GM10248 (cell line): ENCODE measurements around the gene NOP14.

Source experiments
- CTCF ChIA-PET: fragments of 300-600 bp; sonication (Branson Sonifier 250); formaldehyde crosslinking; extraction: SDS; loops from one replicate; lab custom pipeline; 2021; ENCODE audit warnings: antibody characterized with exemption; lab: Yijun Ruan, JAX
- POLR2A ChIA-PET: fragments of 350-650 bp; sonication (Branson Sonifier 250); formaldehyde crosslinking; extraction: SDS; loops from one replicate; lab custom pipeline; 2020; ENCODE audit warnings: antibody characterized with exemption; lab: Yijun Ruan, JAX
- DNase-seq: peaks from one replicate; pipeline ENCODE4 v3.0.0; 2012; ENCODE audit errors: extremely low spot score
- TF ChIP-seq, protein P1 (sequence below): IDR thresholded peaks from 2 replicates; pipeline ENCODE4 v1.5.1; 2012; ENCODE audit warnings: mild to moderate bottlenecking, low read depth; ENCODE audit errors: extremely low read depth, missing control alignments, control extremely low read depth

The NOP14 gene

DNA sequence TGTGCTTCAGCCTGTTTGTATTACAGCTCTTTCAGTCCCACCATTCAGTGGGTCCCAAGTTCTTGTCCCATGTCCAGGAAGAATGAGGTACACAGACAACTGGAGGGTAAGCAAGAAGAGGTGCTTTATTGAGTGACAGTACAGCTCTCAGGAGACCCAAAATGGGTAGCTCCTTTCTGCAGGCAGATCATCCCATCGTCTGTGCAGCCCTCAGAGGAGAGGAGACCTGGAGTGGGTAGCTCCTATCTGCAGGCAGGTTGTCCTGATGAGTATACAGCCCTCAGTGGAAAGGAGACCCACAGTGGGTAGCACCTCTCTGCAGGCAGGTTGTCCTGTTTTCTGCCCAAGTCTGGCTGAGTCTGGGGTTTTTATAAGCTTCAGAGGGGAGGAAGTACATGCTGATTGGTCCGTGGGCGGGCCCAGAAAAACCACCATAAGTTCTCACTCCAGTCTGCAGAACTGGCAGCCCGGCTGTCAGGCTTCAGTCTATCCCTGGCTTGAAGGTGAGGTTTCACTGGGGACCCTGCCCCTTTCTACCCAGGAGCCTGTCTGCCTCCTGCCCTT, 18.1 kb upstream of the NOP14 start:
- CTCF ChIA-PET = interaction anchor here (1.3 to 8.6 kb wide), 2 partner anchors 13 to 217 kb away, joined by 4 to 95 read pairs; no protein-coding TSS in a partner anchor
- DNase-seq = no peak
- POLR2A ChIA-PET = no interaction called here
- TF ChIP-seq, protein P1, sequence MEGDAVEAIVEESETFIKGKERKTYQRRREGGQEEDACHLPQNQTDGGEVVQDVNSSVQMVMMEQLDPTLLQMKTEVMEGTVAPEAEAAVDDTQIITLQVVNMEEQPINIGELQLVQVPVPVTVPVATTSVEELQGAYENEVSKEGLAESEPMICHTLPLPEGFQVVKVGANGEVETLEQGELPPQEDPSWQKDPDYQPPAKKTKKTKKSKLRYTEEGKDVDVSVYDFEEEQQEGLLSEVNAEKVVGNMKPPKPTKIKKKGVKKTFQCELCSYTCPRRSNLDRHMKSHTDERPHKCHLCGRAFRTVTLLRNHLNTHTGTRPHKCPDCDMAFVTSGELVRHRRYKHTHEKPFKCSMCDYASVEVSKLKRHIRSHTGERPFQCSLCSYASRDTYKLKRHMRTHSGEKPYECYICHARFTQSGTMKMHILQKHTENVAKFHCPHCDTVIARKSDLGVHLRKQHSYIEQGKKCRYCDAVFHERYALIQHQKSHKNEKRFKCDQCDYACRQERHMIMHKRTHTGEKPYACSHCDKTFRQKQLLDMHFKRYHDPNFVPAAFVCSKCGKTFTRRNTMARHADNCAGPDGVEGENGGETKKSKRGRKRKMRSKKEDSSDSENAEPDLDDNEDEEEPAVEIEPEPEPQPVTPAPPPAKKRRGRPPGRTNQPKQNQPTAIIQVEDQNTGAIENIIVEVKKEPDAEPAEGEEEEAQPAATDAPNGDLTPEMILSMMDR = no peak

DNA sequence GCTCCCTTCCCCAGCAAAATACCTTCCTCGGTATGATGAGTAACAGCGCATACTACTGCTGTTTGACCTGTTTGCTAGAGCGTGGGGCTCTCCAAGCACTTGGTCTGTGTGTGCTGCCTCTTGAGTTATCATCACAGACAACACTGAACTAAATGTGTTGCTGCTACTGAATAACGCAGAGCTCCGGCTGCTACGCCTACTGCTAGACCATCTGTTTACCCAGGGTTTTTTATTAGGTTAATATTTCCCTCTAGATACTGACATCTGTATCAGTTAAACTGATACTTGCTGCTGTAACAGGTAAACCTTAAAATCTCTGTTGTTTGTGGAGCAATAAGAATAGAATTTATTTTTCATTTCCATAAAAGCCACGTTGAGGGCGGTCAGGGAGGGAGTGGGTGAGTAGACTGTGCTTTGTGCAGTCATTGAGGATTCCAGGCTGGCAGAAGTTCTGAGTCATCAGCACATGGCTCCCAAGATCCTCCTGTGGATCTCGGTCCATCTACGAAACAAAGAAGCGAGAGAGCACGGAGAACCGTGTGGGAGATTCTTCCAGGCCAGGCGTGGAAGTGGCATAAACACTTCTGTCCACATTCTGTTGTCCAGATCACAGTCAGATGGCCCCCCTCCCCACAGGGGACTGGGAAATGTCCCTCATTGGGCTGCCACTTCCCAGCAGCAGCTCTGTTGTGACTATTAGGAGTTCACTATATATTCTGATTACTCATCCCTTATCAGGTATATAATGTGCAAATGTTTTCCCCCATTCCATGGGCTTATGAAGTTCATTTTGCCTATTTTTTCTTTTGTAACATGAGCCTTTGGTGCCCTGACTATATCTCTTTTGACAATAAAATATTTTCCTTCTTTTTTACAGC, 14.2 kb upstream of the NOP14 start:
- POLR2A ChIA-PET = no interaction called here
- TF ChIP-seq, protein P1 = no peak
- DNase-seq = no peak
- CTCF ChIA-PET = interaction anchor here (0.6 to 8.6 kb wide), 19 partner anchors 9 to 904 kb away, joined by 3 to 95 read pairs (median 6); partner anchors contain the start of genes GRK4 and NOP14

DNA sequence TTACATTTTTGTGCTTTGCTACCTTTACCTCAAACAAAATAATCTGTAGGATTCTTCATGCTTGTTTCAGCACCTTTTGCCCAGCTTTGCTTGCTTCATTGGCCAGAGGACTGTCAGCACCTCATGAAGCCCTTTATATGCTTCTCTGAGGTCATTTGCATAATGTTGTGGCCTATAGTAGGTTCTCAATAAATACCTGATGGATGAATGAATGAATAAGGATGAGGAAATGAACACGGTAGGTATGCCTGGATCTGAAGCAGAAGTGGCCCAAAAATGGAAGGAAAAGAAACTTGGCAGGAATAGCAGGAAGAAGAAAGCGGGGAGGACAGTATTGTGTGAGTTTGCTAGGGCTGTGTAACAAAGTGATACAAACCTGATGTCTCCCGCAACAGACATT, 8.1 kb upstream of the NOP14 start:
- CTCF ChIA-PET = no interaction called here
- DNase-seq = no peak
- POLR2A ChIA-PET = no interaction called here
- TF ChIP-seq, protein P1 = no peak

DNA sequence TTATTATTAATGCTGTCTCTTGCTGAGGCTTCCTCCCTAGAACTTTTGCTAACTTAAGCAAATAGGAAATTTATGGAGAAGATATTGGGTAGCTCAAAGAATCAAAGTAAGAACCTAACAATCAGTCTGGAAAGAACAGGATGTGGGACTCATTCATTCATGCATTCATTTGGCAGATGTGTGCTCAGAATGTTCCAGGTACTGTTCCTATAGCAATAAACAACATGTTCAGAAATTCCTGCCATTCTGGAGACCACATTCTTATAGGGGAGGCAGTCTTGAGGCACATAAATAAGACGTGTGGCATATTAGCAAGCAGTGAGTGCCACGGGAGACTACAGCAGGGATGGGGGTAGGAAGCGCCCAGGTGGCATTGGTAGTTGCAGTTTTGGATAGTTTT, 5.2 kb upstream of the NOP14 start:
- DNase-seq = no peak
- CTCF ChIA-PET = interaction anchor here (0.8 to 8.1 kb wide), 2 partner anchors 8 to 70 kb away, joined by 3 to 84 read pairs; no protein-coding TSS in a partner anchor
- POLR2A ChIA-PET = no interaction called here

DNA sequence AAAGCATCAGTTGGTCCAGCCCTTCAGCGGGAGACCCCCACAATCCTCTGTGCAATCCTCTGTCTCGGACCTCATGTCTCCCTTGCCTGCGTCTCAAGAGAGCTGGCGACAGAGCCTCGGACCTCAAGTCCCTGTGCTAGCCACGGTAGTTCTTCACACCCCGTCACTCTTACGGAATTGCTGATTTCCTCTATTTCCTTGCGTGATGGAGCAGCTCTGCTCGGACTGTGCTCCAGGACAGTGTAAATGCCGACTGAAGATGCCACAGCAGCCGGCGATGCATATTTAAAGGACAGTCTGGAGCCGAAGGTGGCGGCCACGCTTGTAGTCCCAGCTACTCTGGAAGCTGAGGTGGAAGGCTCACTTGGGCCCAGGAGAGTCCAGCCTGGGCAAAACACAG, 2.1 kb upstream of the NOP14 start:
- POLR2A ChIA-PET = interaction anchor here (0.5 kb wide), 1 partner anchor 114 kb away, joined by 6 read pairs; no protein-coding TSS in a partner anchor
- DNase-seq = no peak
- CTCF ChIA-PET = interaction anchor here (1.4 to 8.1 kb wide), 5 partner anchors 9 to 73 kb away, joined by 3 to 84 read pairs (median 4); no protein-coding TSS in a partner anchor
- TF ChIP-seq, protein P1 = no peak

More for the DNA sequence above, 5.2 kb upstream of the NOP14 start:
- TF ChIP-seq, protein P1 = no peak

DNA sequence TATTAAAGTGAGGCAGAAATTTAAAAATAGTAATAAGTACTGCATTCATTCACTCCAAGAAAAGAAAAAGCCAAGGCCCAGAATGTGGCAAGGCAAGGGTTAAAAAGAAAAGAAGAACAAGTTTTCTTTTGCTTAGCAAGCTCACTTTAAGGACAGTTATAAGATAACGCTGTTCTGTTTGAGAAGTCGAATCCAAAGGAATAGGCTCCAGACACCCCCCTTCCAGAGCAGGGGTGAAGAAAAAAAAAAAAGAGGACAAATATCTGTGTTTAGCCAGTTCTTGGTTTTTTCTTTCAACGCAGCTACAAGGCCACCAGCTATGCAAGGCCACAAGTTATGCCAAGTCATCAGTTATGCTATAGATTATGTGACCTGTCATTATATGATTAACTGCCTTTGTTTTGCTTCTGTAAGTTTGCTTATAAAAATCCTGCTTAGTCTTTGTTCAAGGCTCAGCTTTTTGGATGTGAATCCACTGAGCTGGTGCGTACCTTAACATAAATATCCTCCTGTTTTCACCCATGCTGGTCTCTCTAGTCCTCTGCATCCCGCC, 1.6 kb upstream of the NOP14 start:
- CTCF ChIA-PET = interaction anchor here (1.3 to 8.1 kb wide), 4 partner anchors 9 to 50 kb away, joined by 3 to 84 read pairs (median 14); no protein-coding TSS in a partner anchor
- DNase-seq = no peak
- TF ChIP-seq, protein P1 = no peak
- POLR2A ChIA-PET = interaction anchor here (0.5 kb wide), 1 partner anchor 115 kb away, joined by 6 read pairs; no protein-coding TSS in a partner anchor
